ENCODE results near the gene FAM131A. TPM values are rescaled to one million over a fixed set of nuclear protein-coding genes. Genes with fewer than 3 reads are reported as not detected.

FAM131A gene
- total and polyA plus RNA-seq, 9 of the 15 experiments (the other 6 are each of a cell fraction or from before 2014, with no cell fraction given): 0.48 to 11.1 (median 4.3) TPM

DNA sequence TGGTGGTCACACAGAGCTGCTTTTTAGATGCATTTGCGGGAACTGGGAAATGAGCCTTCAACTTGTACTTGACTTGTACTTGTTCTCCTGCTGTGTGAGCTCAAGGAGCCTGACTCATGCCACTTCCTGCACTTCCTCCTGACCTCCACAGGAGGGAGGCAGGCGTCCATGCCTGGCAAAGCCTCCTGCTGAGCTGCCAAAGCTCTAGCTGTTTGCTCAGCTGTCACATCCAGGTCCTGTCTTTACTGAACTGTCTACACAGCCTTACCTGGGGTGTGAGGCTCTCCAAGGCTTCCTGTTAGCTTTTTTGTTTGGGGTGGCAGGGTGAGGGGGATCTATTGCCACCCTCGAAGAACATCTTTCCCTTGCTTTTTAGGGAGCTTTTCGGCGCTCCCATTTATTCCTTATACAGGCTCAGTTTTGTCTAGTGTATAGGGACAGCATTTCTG, 34.2 kb downstream of the FAM131A start (continued):
- no peak for TF ChIP-seq ZNF436 (CRISPR knock-in tag; IDR thresholded peaks at IDR 0.05)
- no peak for TF ChIP-seq HDAC2 (IDR thresholded peaks at IDR 0.05)
- TF ChIP-seq, protein P1, sequence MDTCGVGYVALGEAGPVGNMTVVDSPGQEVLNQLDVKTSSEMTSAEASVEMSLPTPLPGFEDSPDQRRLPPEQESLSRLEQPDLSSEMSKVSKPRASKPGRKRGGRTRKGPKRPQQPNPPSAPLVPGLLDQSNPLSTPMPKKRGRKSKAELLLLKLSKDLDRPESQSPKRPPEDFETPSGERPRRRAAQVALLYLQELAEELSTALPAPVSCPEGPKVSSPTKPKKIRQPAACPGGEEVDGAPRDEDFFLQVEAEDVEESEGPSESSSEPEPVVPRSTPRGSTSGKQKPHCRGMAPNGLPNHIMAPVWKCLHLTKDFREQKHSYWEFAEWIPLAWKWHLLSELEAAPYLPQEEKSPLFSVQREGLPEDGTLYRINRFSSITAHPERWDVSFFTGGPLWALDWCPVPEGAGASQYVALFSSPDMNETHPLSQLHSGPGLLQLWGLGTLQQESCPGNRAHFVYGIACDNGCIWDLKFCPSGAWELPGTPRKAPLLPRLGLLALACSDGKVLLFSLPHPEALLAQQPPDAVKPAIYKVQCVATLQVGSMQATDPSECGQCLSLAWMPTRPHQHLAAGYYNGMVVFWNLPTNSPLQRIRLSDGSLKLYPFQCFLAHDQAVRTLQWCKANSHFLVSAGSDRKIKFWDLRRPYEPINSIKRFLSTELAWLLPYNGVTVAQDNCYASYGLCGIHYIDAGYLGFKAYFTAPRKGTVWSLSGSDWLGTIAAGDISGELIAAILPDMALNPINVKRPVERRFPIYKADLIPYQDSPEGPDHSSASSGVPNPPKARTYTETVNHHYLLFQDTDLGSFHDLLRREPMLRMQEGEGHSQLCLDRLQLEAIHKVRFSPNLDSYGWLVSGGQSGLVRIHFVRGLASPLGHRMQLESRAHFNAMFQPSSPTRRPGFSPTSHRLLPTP (IDR thresholded peaks at IDR 0.05; ENCODE audit: borderline replicate concordance, extremely low read depth, insufficient read length): no peak
- TF ChIP-seq, protein P2, sequence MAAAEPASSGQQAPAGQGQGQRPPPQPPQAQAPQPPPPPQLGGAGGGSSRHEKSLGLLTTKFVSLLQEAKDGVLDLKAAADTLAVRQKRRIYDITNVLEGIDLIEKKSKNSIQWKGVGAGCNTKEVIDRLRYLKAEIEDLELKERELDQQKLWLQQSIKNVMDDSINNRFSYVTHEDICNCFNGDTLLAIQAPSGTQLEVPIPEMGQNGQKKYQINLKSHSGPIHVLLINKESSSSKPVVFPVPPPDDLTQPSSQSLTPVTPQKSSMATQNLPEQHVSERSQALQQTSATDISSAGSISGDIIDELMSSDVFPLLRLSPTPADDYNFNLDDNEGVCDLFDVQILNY (CRISPR knock-in tag; IDR thresholded peaks at IDR 0.05): 0 out of 2 replicates have a peak, but pooled peaks have one; percentile 36
- no peak for TF ChIP-seq MEF2A (IDR thresholded peaks at IDR 0.05; ENCODE audit: control insufficient read depth, low read depth, low read length)
- TF ChIP-seq SAFB (IDR thresholded peaks at IDR 0.05; ENCODE audit: borderline replicate concordance, low read depth, low read length): no peak
- TF ChIP-seq ZSCAN29 (IDR thresholded peaks at IDR 0.05): 0 out of 2 replicates have a peak, but pooled peaks have one; percentile 32
- no peak for TF ChIP-seq XRCC5 (IDR thresholded peaks at IDR 0.05; ENCODE audit: low read depth, low read length)
- TF ChIP-seq STAG1 (CRISPR knock-in tag; IDR thresholded peaks at IDR 0.05; ENCODE audit: borderline replicate concordance): peak; percentile 85; the same call in 1 of the 2 replicates
- no peak for TF ChIP-seq ZNF431 (CRISPR knock-in tag; IDR thresholded peaks at IDR 0.05)
- TF ChIP-seq SMAD4 (CRISPR knock-in tag; conservative IDR thresholded peaks at IDR 0.05): no peak
- TF ChIP-seq NBN (IDR thresholded peaks at IDR 0.05; ENCODE audit: low read depth): no peak
- no peak for TF ChIP-seq NCOA1 (IDR thresholded peaks at IDR 0.05; ENCODE audit: low read depth)
- TF ChIP-seq GATA2 (CRISPR knock-in tag; IDR thresholded peaks at IDR 0.05): no peak
- TF ChIP-seq, protein P3, sequence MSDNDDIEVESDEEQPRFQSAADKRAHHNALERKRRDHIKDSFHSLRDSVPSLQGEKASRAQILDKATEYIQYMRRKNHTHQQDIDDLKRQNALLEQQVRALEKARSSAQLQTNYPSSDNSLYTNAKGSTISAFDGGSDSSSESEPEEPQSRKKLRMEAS (CRISPR knock-in tag; IDR thresholded peaks at IDR 0.05): 0 out of 2 replicates have a peak, but pooled peaks have one; percentile 11
- TF ChIP-seq RAD21 (CRISPR knock-in tag; conservative IDR thresholded peaks at IDR 0.05 in 1 of 2, IDR thresholded peaks at IDR 0.05 in 1 of 2): peak; percentile 85 to 97
- TF ChIP-seq CC2D1A (IDR thresholded peaks at IDR 0.05): peak; percentile 70; the same call in 1 of the 2 replicates
- no peak for TF ChIP-seq MECOM (CRISPR knock-in tag; IDR thresholded peaks at IDR 0.05)
- TF ChIP-seq, protein P4, sequence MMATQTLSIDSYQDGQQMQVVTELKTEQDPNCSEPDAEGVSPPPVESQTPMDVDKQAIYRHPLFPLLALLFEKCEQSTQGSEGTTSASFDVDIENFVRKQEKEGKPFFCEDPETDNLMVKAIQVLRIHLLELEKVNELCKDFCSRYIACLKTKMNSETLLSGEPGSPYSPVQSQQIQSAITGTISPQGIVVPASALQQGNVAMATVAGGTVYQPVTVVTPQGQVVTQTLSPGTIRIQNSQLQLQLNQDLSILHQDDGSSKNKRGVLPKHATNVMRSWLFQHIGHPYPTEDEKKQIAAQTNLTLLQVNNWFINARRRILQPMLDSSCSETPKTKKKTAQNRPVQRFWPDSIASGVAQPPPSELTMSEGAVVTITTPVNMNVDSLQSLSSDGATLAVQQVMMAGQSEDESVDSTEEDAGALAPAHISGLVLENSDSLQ (IDR thresholded peaks at IDR 0.05): peak; percentile 55
- peak; percentile 66; the same call in 1 of the 2 replicates for TF ChIP-seq ARID2 (IDR thresholded peaks at IDR 0.05)
- TF ChIP-seq YY1 (IDR thresholded peaks at IDR 0.05; ENCODE audit: borderline replicate concordance in 1 of 3, control insufficient read depth in 1 of 3, extremely low read depth in 1 of 3, insufficient read depth in 3 of 3, insufficient read length in 1 of 3, insufficient replicate concordance in 2 of 3, low read depth in 1 of 3, low read length in 2 of 3): peak in 1 of 3 experiments; percentile 41
- peak; percentile 64; the same call in 1 of the 2 replicates for TF ChIP-seq NR2C2 (CRISPR knock-in tag; IDR thresholded peaks at IDR 0.05)
- TF ChIP-seq NR2C2 (tag; IDR thresholded peaks at IDR 0.05): no peak
- peak; percentile 33; the same call in 1 of the 2 replicates for TF ChIP-seq GABPB1 (CRISPR knock-in tag; IDR thresholded peaks at IDR 0.05)
- TF ChIP-seq OTX1 (CRISPR knock-in tag; IDR thresholded peaks at IDR 0.05): no peak
